Measurements from ENCODE around the gene PDLIM1.

Gene PDLIM1

GRCh38 chr10:95289921-95290421 is 832 bp downstream of the PDLIM1 start:
- peak overlapping the region; percentile 85 to 96 for H3K4me3 ChIP-seq (ENCODE audit: low read length in 2 of 2)
- H3K9ac ChIP-seq (ENCODE audit: low read depth in 1 of 2, low read length in 2 of 2) = peak overlapping the region; percentile 98
- H3K9me3 ChIP-seq (ENCODE audit: control insufficient read depth in 2 of 2, low read length in 2 of 2) = no peaks in the 10 kb centered on the region
- H3K4me1 ChIP-seq (ENCODE audit: control insufficient read depth in 2 of 2, insufficient read depth in 2 of 2, low read length in 2 of 2) = peaks cover 34 to 51% of the 10 kb centered on the region in 2 donors
- no peaks in the 10 kb centered on the region for H3K36me3 ChIP-seq (ENCODE audit: control insufficient read depth in 2 of 2, insufficient read depth in 2 of 2, low read length in 2 of 2)
- H3K27me3 ChIP-seq (ENCODE audit: control insufficient read depth in 2 of 2, insufficient read depth in 2 of 2, low read length in 2 of 2) = no peaks in the 10 kb centered on the region
- peak overlapping the region; percentile 94 to 96 for H3K27ac ChIP-seq (ENCODE audit: low read depth in 2 of 2, low read length in 2 of 2)

DNA sequence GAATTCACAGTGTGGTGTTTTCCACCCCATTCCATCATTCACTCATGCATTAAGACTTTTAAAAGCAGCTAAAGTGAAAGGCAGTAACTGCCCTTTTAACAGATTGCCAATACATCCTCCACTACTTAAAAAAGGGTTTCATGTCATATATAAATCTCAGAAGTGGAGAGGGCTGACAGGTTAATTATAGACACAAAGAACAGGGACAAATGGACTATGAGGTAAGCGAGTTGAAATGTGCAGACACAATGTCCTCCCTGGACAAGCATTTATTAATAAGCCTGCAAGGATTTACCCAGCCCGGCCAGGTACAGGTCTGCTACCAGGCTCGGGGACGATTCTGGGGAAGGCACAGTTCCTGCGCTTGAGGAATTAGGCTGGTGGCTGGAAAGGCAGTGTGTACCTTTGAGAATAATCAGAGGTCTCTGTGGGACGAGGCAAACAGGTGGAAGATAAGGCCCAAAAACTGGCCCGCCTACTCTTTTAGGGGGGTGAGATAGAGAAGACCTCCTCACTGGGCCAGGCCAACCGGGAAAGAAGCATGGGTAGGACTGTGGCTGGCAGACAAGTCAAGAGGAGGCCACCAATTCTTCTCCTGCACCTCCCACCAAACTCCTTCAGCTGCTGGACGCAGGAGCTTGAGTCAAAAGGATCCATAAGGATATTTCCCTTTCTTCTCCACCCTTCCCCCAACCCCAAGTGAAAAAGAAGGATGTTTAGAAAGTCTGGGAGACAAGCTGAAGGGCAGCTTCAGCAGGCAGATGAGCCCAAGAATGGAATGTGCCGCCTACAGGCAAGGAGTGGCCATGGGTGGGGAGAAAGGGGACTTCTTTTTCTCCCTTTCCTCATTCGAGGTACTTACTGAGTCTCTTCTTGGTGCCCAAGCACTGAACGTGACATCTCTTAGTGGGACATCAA is 1.5 kb downstream of the PDLIM1 start:
- Histone ChIP-seq H3K4me1 (ENCODE audit: control insufficient read depth in 2 of 2, insufficient read depth in 2 of 2, low read length in 2 of 2) (peaks cover 28 to 50% of the 10 kb centered on the region in 2 donors), H3K27me3 (ENCODE audit: control insufficient read depth in 2 of 2, insufficient read depth in 2 of 2, low read length in 2 of 2) (no peaks in the 10 kb centered on the region), H3K9ac (ENCODE audit: low read depth in 1 of 2, low read length in 2 of 2) (peak overlapping the region; percentile 98), H3K27ac (ENCODE audit: low read depth in 2 of 2, low read length in 2 of 2) (peak overlapping the region; percentile 94 to 96), H3K4me3 (ENCODE audit: low read length in 2 of 2) (peak overlapping the region; percentile 85 to 96), H3K36me3 (ENCODE audit: control insufficient read depth in 2 of 2, insufficient read depth in 2 of 2, low read length in 2 of 2) (no peaks in the 10 kb centered on the region), H3K9me3 (ENCODE audit: control insufficient read depth in 2 of 2, low read length in 2 of 2) (no peaks in the 10 kb centered on the region)

- Histone ChIP-seq H3K36me3 (ENCODE audit: control insufficient read depth in 2 of 2, insufficient read depth in 2 of 2, low read length in 2 of 2) (peaks cover 0 to 2% of the 10 kb centered on the region in 2 donors), H3K4me3 (ENCODE audit: low read length in 2 of 2) (peak overlapping the region; percentile 85 to 96), H3K27me3 (ENCODE audit: control insufficient read depth in 2 of 2, insufficient read depth in 2 of 2, low read length in 2 of 2) (no peaks in the 10 kb centered on the region), H3K9ac (ENCODE audit: low read depth in 1 of 2, low read length in 2 of 2) (peak overlapping the region; percentile 98), H3K27ac (ENCODE audit: low read depth in 2 of 2, low read length in 2 of 2) (peak overlapping the region; percentile 94 to 96), H3K4me1 (ENCODE audit: control insufficient read depth in 2 of 2, insufficient read depth in 2 of 2, low read length in 2 of 2) (peaks cover 37 to 52% of the 10 kb centered on the region in 2 donors), H3K9me3 (ENCODE audit: control insufficient read depth in 2 of 2, low read length in 2 of 2) (no peaks in the 10 kb centered on the region)
These were observed 2.5 kb downstream of the PDLIM1 start for GRCh38 chr10:95288303-95288702.

GRCh38 chr10:95287281-95287680 is 3.5 kb downstream of the PDLIM1 start:
- no peaks in the 10 kb centered on the region for H3K27me3 ChIP-seq (ENCODE audit: control insufficient read depth in 2 of 2, insufficient read depth in 2 of 2, low read length in 2 of 2)
- peaks cover 45 to 57% of the 10 kb centered on the region in 2 donors for H3K4me1 ChIP-seq (ENCODE audit: control insufficient read depth in 2 of 2, insufficient read depth in 2 of 2, low read length in 2 of 2)
- H3K36me3 ChIP-seq (ENCODE audit: control insufficient read depth in 2 of 2, insufficient read depth in 2 of 2, low read length in 2 of 2) = peaks cover 0 to 3% of the 10 kb centered on the region in 2 donors
- no peaks in the 10 kb centered on the region for H3K9me3 ChIP-seq (ENCODE audit: control insufficient read depth in 2 of 2, low read length in 2 of 2)
- H3K27ac ChIP-seq (ENCODE audit: low read depth in 2 of 2, low read length in 2 of 2) = peak overlapping the region; percentile 71 to 73
- H3K4me3 ChIP-seq (ENCODE audit: low read length in 2 of 2) = peak overlapping the region; percentile 33 to 85
- H3K9ac ChIP-seq (ENCODE audit: low read depth in 1 of 2, low read length in 2 of 2) = peak overlapping the region; percentile 20 to 60

- peak overlapping the region in 1 of 2 donors; percentile 85 for H3K4me3 ChIP-seq (ENCODE audit: low read length in 2 of 2)
- H3K27ac ChIP-seq (ENCODE audit: low read depth in 2 of 2, low read length in 2 of 2) = peak overlapping the region; percentile 71 to 73
- H3K9ac ChIP-seq (ENCODE audit: low read depth in 1 of 2, low read length in 2 of 2) = peak overlapping the region; percentile 20 to 38
- no peaks in the 10 kb centered on the region for H3K9me3 ChIP-seq (ENCODE audit: control insufficient read depth in 2 of 2, low read length in 2 of 2)
- H3K27me3 ChIP-seq (ENCODE audit: control insufficient read depth in 2 of 2, insufficient read depth in 2 of 2, low read length in 2 of 2) = no peaks in the 10 kb centered on the region
- H3K36me3 ChIP-seq (ENCODE audit: control insufficient read depth in 2 of 2, insufficient read depth in 2 of 2, low read length in 2 of 2) = peaks cover 0 to 3% of the 10 kb centered on the region in 2 donors
- H3K4me1 ChIP-seq (ENCODE audit: control insufficient read depth in 2 of 2, insufficient read depth in 2 of 2, low read length in 2 of 2) = peaks cover 51 to 61% of the 10 kb centered on the region in 2 donors
These were observed 4.1 kb downstream of the PDLIM1 start for GRCh38 chr10:95286707-95287106.

GRCh38 chr10:95285556-95285955 is 5.2 kb downstream of the PDLIM1 start:
- H3K27me3 ChIP-seq (ENCODE audit: control insufficient read depth in 2 of 2, insufficient read depth in 2 of 2, low read length in 2 of 2) = no peaks in the 10 kb centered on the region
- peaks cover 54 to 66% of the 10 kb centered on the region in 2 donors for H3K4me1 ChIP-seq (ENCODE audit: control insufficient read depth in 2 of 2, insufficient read depth in 2 of 2, low read length in 2 of 2)
- no peak overlapping the region for H3K9ac ChIP-seq (ENCODE audit: low read depth in 1 of 2, low read length in 2 of 2)
- H3K4me3 ChIP-seq (ENCODE audit: low read length in 2 of 2) = no peak overlapping the region
- H3K9me3 ChIP-seq (ENCODE audit: control insufficient read depth in 2 of 2, low read length in 2 of 2) = no peaks in the 10 kb centered on the region
- peak overlapping the region in 1 of 2 donors; percentile 11 for H3K27ac ChIP-seq (ENCODE audit: low read depth in 2 of 2, low read length in 2 of 2)
- H3K36me3 ChIP-seq (ENCODE audit: control insufficient read depth in 2 of 2, insufficient read depth in 2 of 2, low read length in 2 of 2) = peaks cover 0 to 3% of the 10 kb centered on the region in 2 donors

DNA sequence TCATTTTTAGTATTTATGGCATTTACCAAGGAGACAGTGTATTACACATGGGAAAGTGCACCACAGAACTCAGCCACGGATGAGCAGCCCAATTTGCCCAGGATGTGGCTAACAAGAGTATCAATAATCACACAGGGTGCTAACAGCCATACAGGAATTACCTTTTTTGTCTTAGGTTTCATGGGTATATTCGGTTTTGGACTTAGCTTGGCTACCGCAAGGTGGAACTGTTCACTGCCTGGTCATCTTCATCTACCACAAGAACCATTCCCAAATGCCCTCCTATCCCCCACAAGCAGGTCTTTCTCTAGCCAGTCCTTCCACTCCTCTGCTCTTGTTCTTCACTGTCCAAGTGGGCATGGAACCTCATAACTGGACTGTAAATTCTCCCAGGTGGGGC is 6.0 kb downstream of the PDLIM1 start:
- Histone ChIP-seq H3K9ac (ENCODE audit: low read depth in 1 of 2, low read length in 2 of 2) (no peak overlapping the region), H3K27ac (ENCODE audit: low read depth in 2 of 2, low read length in 2 of 2) (peak overlapping the region in 1 of 2 donors; percentile 4), H3K27me3 (ENCODE audit: control insufficient read depth in 2 of 2, insufficient read depth in 2 of 2, low read length in 2 of 2) (no peaks in the 10 kb centered on the region), H3K36me3 (ENCODE audit: control insufficient read depth in 2 of 2, insufficient read depth in 2 of 2, low read length in 2 of 2) (peaks cover 0 to 3% of the 10 kb centered on the region in 2 donors), H3K9me3 (ENCODE audit: control insufficient read depth in 2 of 2, low read length in 2 of 2) (no peaks in the 10 kb centered on the region), H3K4me3 (ENCODE audit: low read length in 2 of 2) (no peak overlapping the region), H3K4me1 (ENCODE audit: control insufficient read depth in 2 of 2, insufficient read depth in 2 of 2, low read length in 2 of 2) (peaks cover 55 to 69% of the 10 kb centered on the region in 2 donors)

- Histone ChIP-seq H3K27ac (ENCODE audit: low read depth in 2 of 2, low read length in 2 of 2) (peak overlapping the region; percentile 65 to 70), H3K4me1 (ENCODE audit: control insufficient read depth in 2 of 2, insufficient read depth in 2 of 2, low read length in 2 of 2) (peaks cover 67 to 77% of the 10 kb centered on the region in 2 donors), H3K4me3 (ENCODE audit: low read length in 2 of 2) (peak overlapping the region in 1 of 2 donors; percentile 35), H3K9me3 (ENCODE audit: control insufficient read depth in 2 of 2, low read length in 2 of 2) (no peaks in the 10 kb centered on the region), H3K9ac (ENCODE audit: low read depth in 1 of 2, low read length in 2 of 2) (peak overlapping the region in 1 of 2 donors; percentile 45), H3K27me3 (ENCODE audit: control insufficient read depth in 2 of 2, insufficient read depth in 2 of 2, low read length in 2 of 2) (no peaks in the 10 kb centered on the region), H3K36me3 (ENCODE audit: control insufficient read depth in 2 of 2, insufficient read depth in 2 of 2, low read length in 2 of 2) (peaks cover 0 to 3% of the 10 kb centered on the region in 2 donors)
These were observed 8.7 kb downstream of the PDLIM1 start for GRCh38 chr10:95282107-95282506.

- no peak overlapping the region for H3K9ac ChIP-seq (ENCODE audit: low read depth in 1 of 2, low read length in 2 of 2)
- peaks cover 0 to 3% of the 10 kb centered on the region in 2 donors for H3K36me3 ChIP-seq (ENCODE audit: control insufficient read depth in 2 of 2, insufficient read depth in 2 of 2, low read length in 2 of 2)
- peaks cover 68 to 78% of the 10 kb centered on the region in 2 donors for H3K4me1 ChIP-seq (ENCODE audit: control insufficient read depth in 2 of 2, insufficient read depth in 2 of 2, low read length in 2 of 2)
- peak overlapping the region; percentile 65 to 70 for H3K27ac ChIP-seq (ENCODE audit: low read depth in 2 of 2, low read length in 2 of 2)
- H3K27me3 ChIP-seq (ENCODE audit: control insufficient read depth in 2 of 2, insufficient read depth in 2 of 2, low read length in 2 of 2) = no peaks in the 10 kb centered on the region
- peak overlapping the region in 1 of 2 donors; percentile 35 for H3K4me3 ChIP-seq (ENCODE audit: low read length in 2 of 2)
- no peaks in the 10 kb centered on the region for H3K9me3 ChIP-seq (ENCODE audit: control insufficient read depth in 2 of 2, low read length in 2 of 2)
These were observed 9.6 kb downstream of the PDLIM1 start for GRCh38 chr10:95281206-95281605.

DNA sequence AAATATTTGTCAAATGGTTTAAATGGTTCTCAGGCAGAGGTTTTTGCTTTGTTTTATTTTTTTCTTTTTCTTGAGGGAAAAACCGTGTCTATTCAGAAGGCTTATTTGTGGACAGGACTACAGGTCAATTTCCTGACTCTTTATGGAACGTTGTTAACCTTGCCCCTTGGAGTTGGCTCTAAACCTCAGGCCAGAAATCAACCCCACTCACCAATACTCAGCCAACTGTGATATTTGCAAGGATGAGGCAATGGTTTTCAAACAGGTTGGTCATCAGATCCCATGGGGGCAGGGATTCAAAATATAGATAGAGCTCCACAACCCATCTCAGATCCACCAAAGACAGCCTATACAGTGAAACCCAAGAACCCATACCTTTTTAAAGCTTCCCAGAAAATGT is 10.2 kb downstream of the PDLIM1 start:
- H3K9me3 ChIP-seq (ENCODE audit: control insufficient read depth in 2 of 2, low read length in 2 of 2) = no peaks in the 10 kb centered on the region
- no peak overlapping the region for H3K9ac ChIP-seq (ENCODE audit: low read depth in 1 of 2, low read length in 2 of 2)
- H3K4me1 ChIP-seq (ENCODE audit: control insufficient read depth in 2 of 2, insufficient read depth in 2 of 2, low read length in 2 of 2) = peaks cover 70 to 83% of the 10 kb centered on the region in 2 donors
- no peaks in the 10 kb centered on the region for H3K27me3 ChIP-seq (ENCODE audit: control insufficient read depth in 2 of 2, insufficient read depth in 2 of 2, low read length in 2 of 2)
- peak overlapping the region; percentile 65 to 70 for H3K27ac ChIP-seq (ENCODE audit: low read depth in 2 of 2, low read length in 2 of 2)
- peaks cover 0 to 3% of the 10 kb centered on the region in 2 donors for H3K36me3 ChIP-seq (ENCODE audit: control insufficient read depth in 2 of 2, insufficient read depth in 2 of 2, low read length in 2 of 2)
- no peak overlapping the region for H3K4me3 ChIP-seq (ENCODE audit: low read length in 2 of 2)

Data from mucosa of rectum (tissue), 2 donors.